Fibroblast of skin of left biceps (primary cell): ENCODE measurements around the gene WDR5.

Source experiments
- DNase-seq, 2 experiments: peaks; one replicate each; pipeline ENCODE4 v3.0.0-alpha.2; 2013; ENCODE audit warnings: low read depth in 2 of 2

Gene WDR5

DNA sequence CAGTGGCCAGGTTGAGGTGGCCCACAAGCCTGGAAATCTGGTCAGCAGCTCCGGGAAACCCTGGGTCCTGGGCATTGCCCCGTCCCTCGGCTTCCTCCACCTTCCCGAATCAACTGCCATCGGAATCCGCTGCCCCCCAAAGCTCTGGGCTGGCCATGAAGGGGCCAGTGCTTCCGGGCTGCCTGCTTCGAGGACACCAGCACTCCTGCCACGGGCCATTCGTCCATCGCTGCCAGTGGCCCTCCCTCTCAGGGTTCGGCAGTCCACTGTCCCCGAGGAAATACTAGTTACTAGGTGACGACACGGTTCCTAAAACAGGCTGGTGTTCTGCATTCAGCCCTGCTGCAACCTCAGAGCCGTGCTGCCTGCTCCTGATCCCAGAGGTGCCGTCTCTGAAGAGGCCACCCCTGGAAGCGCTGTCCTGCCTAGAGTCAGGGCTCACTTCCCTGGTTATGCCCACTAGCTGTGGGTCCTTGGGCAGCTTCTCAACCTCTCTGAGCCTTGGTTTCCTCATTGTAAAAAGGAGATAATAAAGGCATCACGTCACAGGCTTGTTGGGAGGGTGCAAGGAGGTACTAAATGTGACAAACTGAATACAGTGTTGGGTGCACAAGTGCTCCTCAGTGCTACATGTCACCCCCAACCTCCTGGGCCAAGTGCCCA, 3.5 kb upstream of the WDR5 start:
- DNase-seq: no peak

- no peak for DNase-seq
These were observed 936 bp upstream of the WDR5 start for GRCh38 chr9:134134949-134135342.

- DNase-seq: no peak
These were observed 475 bp downstream of the WDR5 start for GRCh38 chr9:134136118-134136995.

GRCh38 chr9:134136996-134137299, 1.1 kb downstream of the WDR5 start:
- DNase-seq: no peak

DNA sequence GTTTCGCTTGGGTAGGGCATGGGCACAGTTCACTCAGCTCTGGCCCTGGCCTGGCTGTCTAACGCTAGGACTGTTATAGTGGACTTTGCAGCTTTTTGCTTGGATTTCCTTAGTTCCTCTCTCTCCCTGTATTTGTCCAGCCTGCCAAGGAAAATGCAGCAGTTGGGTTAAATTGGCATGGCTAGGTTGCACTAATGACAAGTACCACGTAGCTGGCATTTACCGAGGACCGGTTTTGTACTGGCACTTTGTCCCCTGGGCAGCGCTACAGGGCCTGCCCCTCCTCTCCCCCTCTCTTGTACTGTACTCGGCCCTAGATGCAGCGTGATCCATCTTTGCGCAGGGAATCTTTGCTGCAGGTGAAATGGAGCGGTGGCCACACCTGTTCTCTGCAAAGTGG, 2.4 kb downstream of the WDR5 start:
- no peak for DNase-seq

GRCh38 chr9:134139081-134139480, 3.2 kb downstream of the WDR5 start:
- peak in 1 of 2 experiments; percentile 23 for DNase-seq

DNA sequence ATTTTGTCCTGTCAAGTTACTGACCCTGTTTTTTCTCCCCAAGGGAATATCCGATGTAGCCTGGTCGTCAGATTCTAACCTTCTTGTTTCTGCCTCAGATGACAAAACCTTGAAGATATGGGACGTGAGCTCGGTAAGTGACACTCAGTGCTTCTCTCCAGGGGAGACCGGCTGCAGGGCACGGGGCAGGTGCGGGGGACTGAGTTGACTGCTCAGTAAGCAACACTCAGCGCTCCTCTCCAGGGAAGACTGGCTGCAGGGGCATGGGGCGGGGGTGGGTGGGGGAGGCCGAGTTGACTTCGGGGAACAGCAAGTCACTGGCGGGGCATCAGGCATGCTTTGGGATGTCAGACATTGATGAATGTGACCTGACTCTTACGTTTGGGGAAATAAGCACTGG, 6.0 kb downstream of the WDR5 start:
- no peak for DNase-seq

GRCh38 chr9:134144801-134145200, 8.9 kb downstream of the WDR5 start:
- DNase-seq: no peak

DNA sequence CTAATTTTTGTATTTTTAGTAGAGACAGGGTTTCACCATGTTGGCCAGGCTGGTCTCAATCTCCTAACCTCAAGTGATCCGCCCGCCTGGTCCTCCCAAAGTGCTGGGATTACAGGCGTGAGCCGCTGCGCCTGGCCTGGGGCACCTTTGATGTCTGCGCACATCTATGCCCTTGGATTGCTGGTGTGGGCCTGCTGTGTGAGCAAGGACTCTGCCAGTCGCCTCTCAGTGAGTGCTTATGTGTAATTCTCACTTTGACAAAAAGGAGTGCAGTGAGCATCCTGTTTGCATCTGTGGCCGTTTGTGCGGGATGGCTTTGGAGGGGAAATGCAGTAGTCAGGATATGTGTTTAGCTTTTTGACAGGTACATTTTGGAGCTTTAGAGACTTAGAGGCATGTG, 9.4 kb downstream of the WDR5 start:
- DNase-seq: no peak

GRCh38 chr9:134146774-134147493, 11.1 kb downstream of the WDR5 start:
- DNase-seq: no peak

- no peak for DNase-seq
These were observed 13.5 kb downstream of the WDR5 start for GRCh38 chr9:134149380-134149779.

GRCh38 chr9:134150557-134151214, 14.8 kb downstream of the WDR5 start:
- no peak for DNase-seq

DNA sequence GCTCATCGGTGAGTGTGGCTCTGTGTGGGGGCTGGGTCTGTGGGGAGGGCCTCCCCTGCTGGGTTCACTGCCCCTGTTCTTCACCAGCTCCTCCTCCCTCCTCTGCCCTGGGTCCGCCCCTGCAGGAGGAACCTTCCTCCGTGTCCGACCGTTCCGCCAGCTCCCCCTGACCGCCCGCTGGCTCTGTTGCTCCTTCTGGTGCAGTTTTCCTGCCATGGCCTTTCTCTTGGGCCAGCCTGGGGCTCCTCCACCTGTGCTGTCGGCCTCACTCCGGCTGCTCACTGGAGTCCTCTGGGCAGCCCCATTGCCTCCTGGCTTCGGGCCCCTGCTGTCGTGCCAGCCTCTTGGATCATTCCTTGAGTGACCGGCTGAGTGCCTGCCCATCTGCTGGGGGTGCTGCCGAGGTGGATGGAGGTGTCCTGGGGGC, 16.2 kb downstream of the WDR5 start:
- no peak for DNase-seq

GRCh38 chr9:134152488-134152887, 16.6 kb downstream of the WDR5 start:
- no peak for DNase-seq

DNA sequence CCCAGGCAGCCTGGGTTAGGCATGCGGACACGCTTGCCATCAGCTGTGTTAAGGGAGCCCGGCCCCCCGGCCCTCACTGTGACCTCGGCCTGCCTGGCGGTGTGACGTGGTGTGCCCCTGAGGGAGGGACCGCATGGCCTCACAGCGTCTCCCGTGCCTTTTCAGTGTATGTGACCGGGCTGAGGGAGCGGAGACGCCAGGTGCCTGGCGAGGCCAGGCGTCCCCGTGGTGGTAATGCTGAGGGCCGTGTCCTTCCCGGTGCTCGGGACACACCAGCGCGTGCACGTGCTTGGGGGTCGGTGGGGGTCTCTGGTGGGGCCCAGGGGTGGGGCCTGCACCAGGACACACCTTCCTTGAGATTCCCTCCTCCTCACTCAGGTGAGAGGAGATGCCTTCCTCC, 17.6 kb downstream of the WDR5 start:
- DNase-seq: no peak

DNA sequence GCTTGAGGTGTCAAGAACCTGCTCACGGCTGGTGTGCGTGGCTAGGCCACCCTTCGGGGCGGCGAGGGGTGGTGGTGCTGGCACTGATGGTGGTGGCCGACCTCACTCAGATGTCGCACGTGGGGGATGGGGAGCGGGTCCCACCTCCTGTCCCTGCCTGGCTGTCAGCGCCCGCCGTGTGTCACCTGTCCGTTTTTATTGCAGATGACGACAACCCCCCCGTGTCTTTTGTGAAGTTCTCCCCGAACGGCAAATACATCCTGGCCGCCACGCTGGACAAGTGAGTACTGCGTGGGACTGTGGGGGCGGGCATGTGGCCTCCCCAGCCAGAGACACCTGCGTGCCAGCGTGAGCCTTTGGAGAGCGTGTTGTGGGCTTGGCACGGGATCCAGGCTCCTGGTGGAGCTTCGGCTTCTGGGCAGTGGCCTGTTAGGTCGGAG, 18.4 kb downstream of the WDR5 start:
- DNase-seq: no peak

GRCh38 chr9:134155812-134156377, 20.0 kb downstream of the WDR5 start:
- no peak for DNase-seq

- no peak for DNase-seq
These were observed 20.9 kb downstream of the WDR5 start for GRCh38 chr9:134156564-134157377.

GRCh38 chr9:134157378-134157885, 21.6 kb downstream of the WDR5 start:
- DNase-seq: no peak

DNA sequence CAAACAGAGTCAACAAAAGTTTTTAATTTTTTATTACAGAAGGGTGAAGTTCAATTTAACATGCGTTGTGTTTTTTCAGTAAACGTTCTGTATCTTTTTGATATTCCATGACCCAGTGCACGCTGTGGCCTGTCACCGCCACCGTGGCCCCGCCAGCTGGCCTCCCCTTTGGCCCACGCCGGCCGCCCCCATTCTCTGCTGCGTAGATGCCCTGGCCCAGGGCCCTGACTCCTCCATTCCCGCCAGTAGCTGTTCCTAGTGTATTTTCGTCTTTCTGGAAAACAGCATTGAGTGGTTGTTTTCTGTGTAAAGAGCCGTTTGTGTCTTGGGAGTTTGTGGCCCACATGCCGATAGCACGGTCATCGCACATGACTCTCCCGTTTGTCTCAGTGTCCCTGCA, 22.4 kb downstream of the WDR5 start:
- DNase-seq: no peak
